ENCODE measurements around the gene TGFBR3. TPM values are rescaled to one million over a fixed set of nuclear protein-coding genes. Genes with fewer than 3 reads are reported as not detected.

TGFBR3 gene
- total and polyA plus RNA-seq, 9 of the 15 experiments (the other 6 are each of a cell fraction or from before 2014, with no cell fraction given): 3.6 to 32.4 (median 15.6) TPM

DNA sequence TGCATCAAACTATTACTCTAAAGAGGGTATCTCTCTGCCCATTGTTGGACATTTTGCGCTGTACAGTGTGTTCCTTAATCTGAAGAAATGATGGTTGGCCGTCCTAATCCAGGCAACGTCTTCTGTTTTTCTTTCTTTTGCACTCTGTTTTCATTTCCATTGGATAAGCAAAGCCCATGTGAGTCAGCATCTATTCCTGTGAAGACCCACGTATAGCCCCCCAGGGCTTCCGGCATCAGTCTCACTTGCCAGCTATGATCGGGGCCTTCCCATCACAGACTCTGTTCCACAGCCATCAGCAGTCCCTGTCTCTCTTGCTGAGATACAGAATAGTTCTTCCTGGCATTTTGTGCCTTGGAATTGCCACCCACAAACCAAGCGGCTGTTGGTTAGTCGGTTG is 34.0 kb upstream of the TGFBR3 start (continued):
- TF ChIP-seq, protein P1, sequence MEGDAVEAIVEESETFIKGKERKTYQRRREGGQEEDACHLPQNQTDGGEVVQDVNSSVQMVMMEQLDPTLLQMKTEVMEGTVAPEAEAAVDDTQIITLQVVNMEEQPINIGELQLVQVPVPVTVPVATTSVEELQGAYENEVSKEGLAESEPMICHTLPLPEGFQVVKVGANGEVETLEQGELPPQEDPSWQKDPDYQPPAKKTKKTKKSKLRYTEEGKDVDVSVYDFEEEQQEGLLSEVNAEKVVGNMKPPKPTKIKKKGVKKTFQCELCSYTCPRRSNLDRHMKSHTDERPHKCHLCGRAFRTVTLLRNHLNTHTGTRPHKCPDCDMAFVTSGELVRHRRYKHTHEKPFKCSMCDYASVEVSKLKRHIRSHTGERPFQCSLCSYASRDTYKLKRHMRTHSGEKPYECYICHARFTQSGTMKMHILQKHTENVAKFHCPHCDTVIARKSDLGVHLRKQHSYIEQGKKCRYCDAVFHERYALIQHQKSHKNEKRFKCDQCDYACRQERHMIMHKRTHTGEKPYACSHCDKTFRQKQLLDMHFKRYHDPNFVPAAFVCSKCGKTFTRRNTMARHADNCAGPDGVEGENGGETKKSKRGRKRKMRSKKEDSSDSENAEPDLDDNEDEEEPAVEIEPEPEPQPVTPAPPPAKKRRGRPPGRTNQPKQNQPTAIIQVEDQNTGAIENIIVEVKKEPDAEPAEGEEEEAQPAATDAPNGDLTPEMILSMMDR (IDR thresholded peaks at IDR 0.05 in 2 of 3, conservative IDR thresholded peaks at IDR 0.05 in 1 of 3; ENCODE audit: insufficient read depth in 2 of 3, low read depth in 1 of 3, low read length in 3 of 3): no peak

DNA sequence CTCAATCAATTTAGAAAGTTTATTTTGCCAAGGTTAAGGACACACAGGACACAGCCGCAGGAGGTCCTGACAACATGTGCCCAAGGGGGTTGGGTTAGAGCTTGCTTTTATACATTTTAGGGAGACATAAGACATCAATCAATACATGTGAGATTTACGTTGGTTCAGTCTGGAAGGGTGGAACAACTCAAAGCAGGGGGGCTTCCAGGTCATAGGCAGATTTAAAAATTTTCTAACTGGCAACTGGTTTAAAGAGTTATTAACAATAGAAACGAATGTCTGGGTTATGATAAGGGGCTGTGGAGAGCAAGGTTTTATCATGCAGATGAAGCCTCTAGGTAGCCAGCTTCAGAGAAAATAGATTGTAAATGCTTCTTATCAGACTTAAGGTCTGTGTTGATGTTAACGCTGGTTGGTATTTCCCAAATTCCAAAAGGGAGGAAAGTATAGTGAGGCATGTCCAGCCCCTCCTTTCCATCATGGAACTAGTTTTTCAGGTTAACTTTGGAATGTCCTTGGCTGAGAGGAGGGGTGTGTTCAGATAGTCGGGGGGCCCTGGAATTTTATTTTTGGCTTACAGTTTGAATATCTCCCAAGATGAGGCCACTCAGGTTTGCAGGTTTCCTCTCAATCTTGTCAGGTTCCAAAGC is 31.0 kb upstream of the TGFBR3 start:
- ChIA-PET POLR2A (no interaction called here), CTCF (ENCODE audit: low intra/inter-chr PET ratio) (no interaction called here)
- DNase-seq (ENCODE audit: extremely low read depth in 1 of 4, low spot score in 3 of 4) (no peak), FAIRE-seq (no peak), ATAC-seq (no peak)
- intact Hi-C loops (cut with micrococcal nuclease) (no loop called here), in situ Hi-C loops (cut with MboI) (no loop called here)
- Histone ChIP-seq H3K27ac (ENCODE audit: extremely low read depth, low read depth, low read length) (no peak overlapping the region), H3K4me2 (ENCODE audit: insufficient read depth, low read length) (no peak overlapping the region), H3K4me3 (no peak overlapping the region), H3K4me1 (replicated peaks in 1 of 2; ENCODE audit: control insufficient read depth in 2 of 2, insufficient read depth in 2 of 2, low read length in 2 of 2) (peaks cover 0 to 2% of the 10 kb centered on the region in 2 experiments; a peak in 2 of 5 replicates), H3K27me3 (ENCODE audit: control insufficient read depth in 2 of 2, insufficient read depth in 2 of 2, low read length in 2 of 2) (no peaks in the 10 kb centered on the region), H3K36me3 (ENCODE audit: control insufficient read depth, insufficient read depth, low read length) (no peaks in the 10 kb centered on the region), H3K9ac (ENCODE audit: insufficient read depth in 1 of 2, low read depth in 2 of 2, low read length in 2 of 2) (no peak overlapping the region), H3K9me3 (replicated peaks; ENCODE audit: control insufficient read depth, insufficient read depth, low read depth, low read length) (no peaks in the 10 kb centered on the region), H3K9me1 (ENCODE audit: control insufficient read depth, insufficient read depth, low read length) (no peaks in the 10 kb centered on the region), H2AFZ (ENCODE audit: low read depth, low read length) (no peak overlapping the region), H3K79me2 (ENCODE audit: control insufficient read depth, insufficient read depth, low read length) (no peaks in the 10 kb centered on the region), H4K20me1 (replicated peaks; ENCODE audit: control insufficient read depth, insufficient read depth, low read length) (no peaks in the 10 kb centered on the region)
- no TSS peak for BruUV-seq (replicated peaks)
- 19% methylated on average over 5 of the region's 5 CpGs for WGBS (ENCODE audit: insufficient coverage, low coverage, missing lambda C conversion rate)
- TF ChIP-seq SOX6 (IDR thresholded peaks at IDR 0.05) (0 out of 2 replicates have a peak, but pooled peaks have one; percentile 17), GATAD2B (IDR thresholded peaks at IDR 0.05; ENCODE audit: borderline replicate concordance) (no peak), CBFA2T3 (IDR thresholded peaks at IDR 0.05) (peak; percentile 30; the same call in 1 of the 2 replicates), ASH1L (IDR thresholded peaks at IDR 0.05; ENCODE audit: borderline replicate concordance, low read depth, partially characterized antibody) (no peak), ARID1B (IDR thresholded peaks at IDR 0.05) (0 out of 2 replicates have a peak, but pooled peaks have one; percentile 13)
- TF ChIP-seq, protein P2, sequence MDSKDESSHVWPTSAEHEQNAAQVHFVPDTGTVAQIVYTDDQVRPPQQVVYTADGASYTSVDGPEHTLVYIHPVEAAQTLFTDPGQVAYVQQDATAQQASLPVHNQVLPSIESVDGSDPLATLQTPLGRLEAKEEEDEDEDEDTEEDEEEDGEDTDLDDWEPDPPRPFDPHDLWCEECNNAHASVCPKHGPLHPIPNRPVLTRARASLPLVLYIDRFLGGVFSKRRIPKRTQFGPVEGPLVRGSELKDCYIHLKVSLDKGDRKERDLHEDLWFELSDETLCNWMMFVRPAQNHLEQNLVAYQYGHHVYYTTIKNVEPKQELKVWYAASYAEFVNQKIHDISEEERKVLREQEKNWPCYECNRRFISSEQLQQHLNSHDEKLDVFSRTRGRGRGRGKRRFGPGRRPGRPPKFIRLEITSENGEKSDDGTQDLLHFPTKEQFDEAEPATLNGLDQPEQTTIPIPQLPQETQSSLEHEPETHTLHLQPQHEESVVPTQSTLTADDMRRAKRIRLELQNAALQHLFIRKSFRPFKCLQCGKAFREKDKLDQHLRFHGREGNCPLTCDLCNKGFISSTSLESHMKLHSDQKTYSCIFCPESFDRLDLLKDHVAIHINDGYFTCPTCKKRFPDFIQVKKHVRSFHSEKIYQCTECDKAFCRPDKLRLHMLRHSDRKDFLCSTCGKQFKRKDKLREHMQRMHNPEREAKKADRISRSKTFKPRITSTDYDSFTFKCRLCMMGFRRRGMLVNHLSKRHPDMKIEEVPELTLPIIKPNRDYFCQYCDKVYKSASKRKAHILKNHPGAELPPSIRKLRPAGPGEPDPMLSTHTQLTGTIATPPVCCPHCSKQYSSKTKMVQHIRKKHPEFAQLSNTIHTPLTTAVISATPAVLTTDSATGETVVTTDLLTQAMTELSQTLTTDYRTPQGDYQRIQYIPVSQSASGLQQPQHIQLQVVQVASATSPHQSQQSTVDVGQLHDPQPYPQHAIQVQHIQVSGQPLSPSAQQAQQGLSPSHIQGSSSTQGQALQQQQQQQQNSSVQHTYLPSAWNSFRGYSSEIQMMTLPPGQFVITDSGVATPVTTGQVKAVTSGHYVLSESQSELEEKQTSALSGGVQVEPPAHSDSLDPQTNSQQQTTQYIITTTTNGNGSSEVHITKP (IDR thresholded peaks at IDR 0.05; ENCODE audit: partially characterized antibody): peak; percentile 69
- TF ChIP-seq, protein P3, sequence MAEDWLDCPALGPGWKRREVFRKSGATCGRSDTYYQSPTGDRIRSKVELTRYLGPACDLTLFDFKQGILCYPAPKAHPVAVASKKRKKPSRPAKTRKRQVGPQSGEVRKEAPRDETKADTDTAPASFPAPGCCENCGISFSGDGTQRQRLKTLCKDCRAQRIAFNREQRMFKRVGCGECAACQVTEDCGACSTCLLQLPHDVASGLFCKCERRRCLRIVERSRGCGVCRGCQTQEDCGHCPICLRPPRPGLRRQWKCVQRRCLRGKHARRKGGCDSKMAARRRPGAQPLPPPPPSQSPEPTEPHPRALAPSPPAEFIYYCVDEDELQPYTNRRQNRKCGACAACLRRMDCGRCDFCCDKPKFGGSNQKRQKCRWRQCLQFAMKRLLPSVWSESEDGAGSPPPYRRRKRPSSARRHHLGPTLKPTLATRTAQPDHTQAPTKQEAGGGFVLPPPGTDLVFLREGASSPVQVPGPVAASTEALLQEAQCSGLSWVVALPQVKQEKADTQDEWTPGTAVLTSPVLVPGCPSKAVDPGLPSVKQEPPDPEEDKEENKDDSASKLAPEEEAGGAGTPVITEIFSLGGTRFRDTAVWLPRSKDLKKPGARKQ (CRISPR knock-in tag; IDR thresholded peaks at IDR 0.05): no peak
